Thymus (tissue), 11 donors: ENCODE results near the gene STOML2. TPM values are rescaled to one million over a fixed set of nuclear protein-coding genes. Genes with fewer than 3 reads are reported as not detected.
A peak's percentile ranks its signal among the peaks of the same experiment; 100 is the strongest.

Experiments used
- DNase-seq, 9 donors: peaks; one replicate each; pipeline ENCODE4 v3.0.0-alpha.2; 2013; ENCODE audit warnings: low spot score in 9 of 9, low read depth in 6 of 9, missing footprints in 1 of 9
- H3K27ac ChIP-seq, 2 donors: one replicate each; pipeline ENCODE4 v1.5.1; 2013; ENCODE audit warnings: control low read depth in 1 of 2, low read depth in 1 of 2, low read length in 1 of 2, mild to moderate bottlenecking in 1 of 2, moderate library complexity in 1 of 2
- H3K27me3 ChIP-seq, 2 donors: one replicate each; pipeline ENCODE4 v1.5.1; 2013; ENCODE audit warnings: low read length in 1 of 2; ENCODE audit not compliant: control insufficient read depth in 2 of 2, insufficient read depth in 1 of 2
- H3K36me3 ChIP-seq, 2 donors: one replicate each; pipeline ENCODE4 v1.5.1; 2013; ENCODE audit warnings: low read length in 1 of 2, mild to moderate bottlenecking in 1 of 2, moderate library complexity in 1 of 2; ENCODE audit not compliant: control insufficient read depth in 2 of 2, insufficient read depth in 2 of 2
- H3K4me1 ChIP-seq, 2 donors: one replicate each; pipeline ENCODE4 v1.5.1; 2013; ENCODE audit warnings: low read length in 2 of 2; ENCODE audit not compliant: control insufficient read depth in 2 of 2, insufficient read depth in 2 of 2
- H3K4me3 ChIP-seq, 2 donors: one replicate each; pipeline ENCODE4 v1.5.1; 2013; ENCODE audit warnings: low read length in 2 of 2, control low read depth in 1 of 2, mild to moderate bottlenecking in 1 of 2
- H3K9me3 ChIP-seq, 2 donors: one replicate each; pipeline ENCODE4 v1.5.1; 2013; ENCODE audit warnings: low read length in 1 of 2, mild to moderate bottlenecking in 1 of 2; ENCODE audit not compliant: control insufficient read depth in 2 of 2, insufficient read depth in 1 of 2
- WGBS: extraction: QIAGEN DNeasy Blood & Tissue Kit; methylation state at CpG from one replicate; pipeline ENCODE4 v1.1.7; 2013; 5-methylcytosine and 5-hydroxymethylcytosine counted together
- polyA plus RNA-seq: library from polyadenylated mRNA; stranded (reverse); fragments of 200-250 nt; gene quantifications from one replicate; pipeline ENCODE4 v1.2.3, GENCODE V29; 2013
- total RNA-seq: library from RNA; stranded (reverse); fragments of 120-200 nt; gene quantifications from one replicate; pipeline ENCODE4 v1.2.4, GENCODE V29; 2013
- donor health status: healthy.

The STOML2 gene
- total and polyA plus RNA-seq, 2 donors = 58.0 to 118 TPM

GRCh38 chr9:35079041-35079425 lies 23.9 kb downstream of the STOML2 start:
- peak overlapping the region; percentile 89 to 91 for H3K27ac ChIP-seq

DNA sequence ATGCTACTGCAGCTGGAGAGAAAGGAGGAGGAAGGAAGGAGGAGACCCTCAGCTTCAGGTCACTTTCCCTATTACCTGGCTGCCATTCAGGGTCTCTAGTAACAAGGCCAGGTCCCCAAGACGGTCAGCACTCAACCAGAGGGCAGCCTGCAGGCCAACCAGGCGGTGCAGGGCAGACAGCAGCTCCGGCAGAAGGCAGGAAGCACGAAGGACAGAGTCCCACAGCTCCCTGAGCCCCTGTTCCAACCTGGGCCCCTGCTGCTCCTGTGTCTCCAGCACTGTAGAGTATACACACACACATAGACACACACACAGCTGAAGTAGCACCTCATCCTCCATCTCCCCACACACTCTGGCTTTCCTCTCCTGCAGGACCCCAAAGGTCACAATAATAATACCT lies 24.9 kb downstream of the STOML2 start:
- H3K4me1 ChIP-seq = peaks cover 14 to 22% of the 10 kb centered on the region in 2 donors
- H3K9me3 ChIP-seq = no peaks in the 10 kb centered on the region
- H3K27me3 ChIP-seq = no peaks in the 10 kb centered on the region
- peaks cover 28 to 39% of the 10 kb centered on the region in 2 donors for H3K36me3 ChIP-seq
- no peak overlapping the region for H3K27ac ChIP-seq
- no peak for DNase-seq
- 93% methylated on average over 4 of the region's 4 CpGs for whole genome bisulfite sequencing
- H3K4me3 ChIP-seq = peak overlapping the region in 1 of 2 donors; percentile 86

More at GRCh38 chr9:35079041-35079425, 23.9 kb downstream of the STOML2 start:
- WGBS = 6% methylated on average over 10 of the region's 10 CpGs
- Histone ChIP-seq H3K4me3 (peak overlapping the region; percentile 70 to 86), H3K36me3 (peaks cover 21 to 33% of the 10 kb centered on the region in 2 donors), H3K9me3 (no peaks in the 10 kb centered on the region), H3K27me3 (no peaks in the 10 kb centered on the region), H3K4me1 (peaks cover 14 to 18% of the 10 kb centered on the region in 2 donors)
- peak in 2 of 9 donors; percentile 14 to 31 for DNase-seq

- WGBS = 97% methylated on average over 4 of the region's 4 CpGs
- DNase-seq = no peak
- peaks cover 28 to 39% of the 10 kb centered on the region in 2 donors for H3K36me3 ChIP-seq
- H3K27ac ChIP-seq = no peak overlapping the region
- no peak overlapping the region for H3K4me3 ChIP-seq
- H3K4me1 ChIP-seq = peaks cover 14 to 26% of the 10 kb centered on the region in 2 donors
- H3K9me3 ChIP-seq = no peaks in the 10 kb centered on the region
- no peaks in the 10 kb centered on the region for H3K27me3 ChIP-seq
These were observed 26.1 kb downstream of the STOML2 start for GRCh38 chr9:35076848-35077247.

DNA sequence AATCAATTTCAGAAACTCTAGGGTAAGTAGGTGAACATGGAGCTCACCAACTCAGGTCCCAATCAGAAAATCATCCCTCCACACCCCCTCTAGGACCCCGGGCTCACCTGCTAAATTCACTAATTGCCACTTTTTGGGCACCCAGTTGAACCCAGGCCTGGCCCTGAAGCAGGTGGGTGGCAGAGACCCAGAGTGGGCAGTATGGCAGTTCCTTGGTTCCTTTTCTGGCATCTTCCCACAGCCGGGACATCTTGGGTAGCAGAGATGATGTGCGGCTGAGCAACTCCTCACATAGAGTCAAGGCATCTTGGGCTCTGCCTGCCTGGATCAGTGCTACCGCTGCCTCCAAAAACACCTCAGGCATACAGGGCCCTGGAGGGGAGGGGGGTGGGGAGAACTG lies 27.6 kb downstream of the STOML2 start:
- no peak for DNase-seq
- Histone ChIP-seq H3K36me3 (peaks cover 28 to 44% of the 10 kb centered on the region in 2 donors), H3K9me3 (no peaks in the 10 kb centered on the region), H3K27ac (no peak overlapping the region), H3K27me3 (no peaks in the 10 kb centered on the region), H3K4me3 (no peak overlapping the region), H3K4me1 (peaks cover 18 to 32% of the 10 kb centered on the region in 2 donors)
- WGBS = 99% methylated on average over 4 of the region's 4 CpGs

DNA sequence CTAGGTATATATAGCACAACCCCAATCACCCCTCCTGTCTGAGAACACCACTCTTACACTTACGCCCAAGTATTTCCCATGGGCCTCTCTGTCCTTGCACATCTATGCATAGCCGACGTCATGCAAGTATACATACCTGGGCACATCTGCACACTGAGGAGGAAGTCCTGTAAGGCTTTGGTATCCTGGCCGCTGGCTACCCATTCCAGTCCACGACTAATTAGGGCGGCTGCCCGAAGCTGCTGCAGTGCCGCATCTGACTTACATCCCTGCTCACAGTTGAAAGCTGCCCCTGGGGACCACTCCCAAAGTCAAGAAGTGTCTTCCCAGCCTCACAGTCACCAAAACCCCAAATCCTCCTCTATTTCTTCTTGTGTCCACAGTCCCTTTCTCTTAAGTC lies 28.1 kb downstream of the STOML2 start:
- no peak for DNase-seq
- no peaks in the 10 kb centered on the region for H3K9me3 ChIP-seq
- H3K36me3 ChIP-seq = peaks cover 29 to 49% of the 10 kb centered on the region in 2 donors
- no peaks in the 10 kb centered on the region for H3K27me3 ChIP-seq
- H3K27ac ChIP-seq = no peak overlapping the region
- 98% methylated on average over 8 of the region's 8 CpGs for WGBS
- H3K4me3 ChIP-seq = no peak overlapping the region
- H3K4me1 ChIP-seq = peaks cover 23 to 38% of the 10 kb centered on the region in 2 donors

DNA sequence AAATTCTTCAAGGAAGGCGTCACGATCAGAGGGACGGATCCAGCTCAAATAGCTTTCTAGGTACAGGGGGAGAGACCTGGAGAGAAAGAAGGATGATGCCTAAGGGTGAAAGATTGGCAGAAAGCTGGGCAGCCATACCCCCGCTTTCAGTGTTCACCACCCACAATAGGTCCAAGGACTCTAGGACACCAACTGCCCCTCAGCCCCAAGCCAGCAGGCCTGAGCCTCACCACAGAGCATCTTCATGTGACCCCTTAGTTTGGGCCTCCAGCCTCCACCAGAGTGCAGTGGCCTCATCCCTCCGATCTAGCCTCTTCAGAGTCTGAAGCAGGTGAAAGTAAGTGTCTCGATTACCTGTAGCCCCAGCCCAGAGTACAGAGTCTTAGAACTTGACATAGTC lies 28.8 kb downstream of the STOML2 start:
- WGBS = 97% methylated on average over 6 of the region's 6 CpGs
- DNase-seq = no peak
- peaks cover 22 to 39% of the 10 kb centered on the region in 2 donors for H3K4me1 ChIP-seq

GRCh38 chr9:35073279-35073612 lies 29.7 kb downstream of the STOML2 start:
- Histone ChIP-seq H3K27ac (peak overlapping the region in 1 of 2 donors; percentile 99), H3K4me1 (peaks cover 17 to 30% of the 10 kb centered on the region in 2 donors), H3K27me3 (no peaks in the 10 kb centered on the region), H3K9me3 (no peaks in the 10 kb centered on the region), H3K36me3 (peaks cover 33 to 60% of the 10 kb centered on the region in 2 donors), H3K4me3 (no peak overlapping the region)
- 89% methylated on average over 2 of the region's 2 CpGs for WGBS
- no peak for DNase-seq

More for the DNA sequence above, 28.8 kb downstream of the STOML2 start:
- Histone ChIP-seq H3K9me3 (no peaks in the 10 kb centered on the region), H3K27me3 (no peaks in the 10 kb centered on the region), H3K4me3 (no peak overlapping the region), H3K36me3 (peaks cover 31 to 52% of the 10 kb centered on the region in 2 donors), H3K27ac (no peak overlapping the region)

DNA sequence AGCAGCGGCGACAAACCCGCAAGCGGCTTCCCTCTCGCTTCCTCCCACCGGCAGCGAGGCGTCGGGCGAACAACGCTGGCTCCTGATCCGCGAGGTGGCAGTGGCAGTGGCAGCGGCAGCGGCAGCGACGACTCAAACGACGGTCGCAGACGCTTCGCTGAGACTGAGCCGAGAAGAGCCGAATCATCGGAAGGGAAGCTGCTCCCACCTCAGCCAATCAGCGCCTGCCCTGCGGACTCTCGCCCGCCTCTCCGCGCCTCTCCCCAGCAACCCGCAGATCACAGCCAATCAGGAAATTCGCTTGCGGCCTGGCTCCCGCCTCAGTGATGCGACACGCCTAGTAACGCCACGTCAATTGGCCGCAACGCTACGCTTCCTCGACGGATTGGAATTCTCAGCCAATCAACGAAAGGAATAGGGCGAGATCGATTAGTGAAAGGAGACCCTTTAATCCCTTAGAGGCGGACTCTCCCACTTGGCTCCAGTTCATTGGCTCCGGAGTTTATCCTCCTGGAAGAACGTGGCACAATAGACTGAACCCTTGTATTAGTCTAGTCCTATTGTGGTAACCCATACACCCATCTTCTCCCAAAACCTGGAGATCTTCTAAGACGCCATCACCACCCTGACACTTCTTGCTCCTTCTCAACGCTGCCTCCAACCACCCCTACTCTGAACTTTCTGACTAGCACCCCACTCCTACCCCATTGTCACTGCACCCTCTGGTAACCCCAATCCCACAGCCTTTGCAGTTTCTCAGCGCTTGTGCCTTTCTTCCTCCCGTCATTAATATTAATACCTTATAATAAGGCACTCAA lies 30.3 kb downstream of the STOML2 start, which contains the start of gene VCP:
Gene VCP (minus strand): TSS at position 165 of the 818 bp plus-strand sequence. CDS start 272 bp downstream, outside the sequence.
- peaks cover 38 to 63% of the 10 kb centered on the region in 2 donors for H3K36me3 ChIP-seq

GRCh38 chr9:35071814-35072460 lies 31.0 kb downstream of the STOML2 start:
- H3K27me3 ChIP-seq = no peaks in the 10 kb centered on the region
- H3K4me3 ChIP-seq = peak overlapping the region; percentile 77 to 83
- H3K27ac ChIP-seq = peak overlapping the region; percentile 96 to 99
- peak; percentile 35 to 84 (median 66) for DNase-seq
- H3K9me3 ChIP-seq = no peaks in the 10 kb centered on the region
- peaks cover 15 to 23% of the 10 kb centered on the region in 2 donors for H3K4me1 ChIP-seq
- under 1% methylated on average over 79 of the region's 79 CpGs for WGBS
- peaks cover 45 to 69% of the 10 kb centered on the region in 2 donors for H3K36me3 ChIP-seq

More for the DNA sequence above, 30.3 kb downstream of the STOML2 start, which contains the start of gene VCP:
- H3K4me3 ChIP-seq = peak within 1 kb of the TSS; percentile 77 to 83
- H3K4me1 ChIP-seq = peaks cover 15 to 24% of the 10 kb centered on the region in 2 donors
- peak within 1 kb of the TSS; percentile 96 to 99 for H3K27ac ChIP-seq
- H3K9me3 ChIP-seq = no peaks in the 10 kb centered on the region
- H3K27me3 ChIP-seq = no peaks in the 10 kb centered on the region
- WGBS = 6% methylated on average over 54 of the region's 54 CpGs
- peak; percentile 90 to 98 (median 94) for DNase-seq
